Motor neuron (in vitro differentiated cells): ENCODE measurements around the gene TLK2. TPM values are rescaled to one million over a fixed set of nuclear protein-coding genes. Genes with fewer than 3 reads are reported as not detected.
A peak's percentile ranks its signal among the peaks of the same experiment; 100 is the strongest.
"Not testable (repeated sequence)": the region's sequence is repeated elsewhere in the genome, so short reads cannot be mapped to it uniquely, and the experiment has no call there.

Source experiments
- ATAC-seq, 8 experiments: fragments of 200-7000 bp; cut with Tn5 transposase; replicated peaks in 6 of 8; 2 replicates each; pipeline ENCODE4 v1.8.0; 2021; ENCODE audit warnings: mild to moderate bottlenecking in 8 of 8, moderate library complexity in 8 of 8
- H3K27ac ChIP-seq, 2 donors: fragments of 250-450 bp; sonication (Bioruptor Pico); 2 replicates each; pipeline ENCODE4 v1.9.0; 2021; ENCODE audit warnings: antibody characterized with exemption in 2 of 2, mild to moderate bottlenecking in 2 of 2, moderate library complexity in 1 of 2
- H3K4me1 ChIP-seq, 2 donors: fragments of 250-450 bp; sonication (Bioruptor Pico); replicated peaks in 1 of 2; 2 replicates each; pipeline ENCODE4 v1.6.1; 2021; ENCODE audit warnings: antibody characterized with exemption in 2 of 2, mild to moderate bottlenecking in 2 of 2, moderate library complexity in 1 of 2
- H3K4me3 ChIP-seq, 5 donors: fragments of 250-450 bp; sonication (Bioruptor Pico); 2 replicates each; pipeline ENCODE4 v1.9.0; 2021; ENCODE audit warnings: antibody characterized with exemption in 5 of 5, mild to moderate bottlenecking in 5 of 5, moderate library complexity in 4 of 5
- WGBS, 10 experiments: fragments of 450-650 bp; shearing (Covaris generic); methylation state at CpG; one replicate each; pipeline ENCODE4 v1.0.0; 2022; 5-methylcytosine and 5-hydroxymethylcytosine counted together
- in situ Hi-C, 9 experiments: fragments of 400-800 bp; cut with MboI; loops; one replicate each; pipeline ENCODE4 v1.15.0; 2021; ENCODE audit warnings: low sequenced_read_pairs in 9 of 9, low pct_unique_long_range_greater_than_20kb in 2 of 9; ENCODE audit not compliant: unreplicated experiment in 9 of 9
- total RNA-seq, 8 experiments: library from RNA; unstranded; fragments of 300-600 nt; gene quantifications; 2 replicates each; pipeline versions ENCODE4 v1.2.3 to v1.2.4, GENCODE V29; 2022

The TLK2 gene
- total RNA-seq, 8 experiments from 2014 or later = 25.2 to 54.5 (median 49.5) TPM

GRCh38 chr17:62599964-62600657 lies 121.5 kb downstream of the TLK2 start:
- WGBS, 10 experiments = 83 to 100% (median 100%) methylated on average over 1 to 5 of the region's 6 CpGs; no CpG with 5 or more reads in 2 of the 10 experiments
- in situ Hi-C loops = no loop called here
- no peak for ATAC-seq
- Histone ChIP-seq H3K4me3 (no peak overlapping the region), H3K4me1 (no peaks in the 10 kb centered on the region), H3K27ac (no peak overlapping the region)

- in situ Hi-C loops = no loop called here
- no peak overlapping the region for H3K27ac ChIP-seq
- 60 to 100% (median 100%) methylated on average over 1 of the region's 1 CpG; no CpG with 5 or more reads in 5 of the 10 experiments for WGBS, 10 experiments
- no peak overlapping the region for H3K4me3 ChIP-seq
- H3K4me1 ChIP-seq = no peaks in the 10 kb centered on the region
- ATAC-seq = no peak
Observed at GRCh38 chr17:62600805-62601204, 122.2 kb downstream of the TLK2 start.

GRCh38 chr17:62601471-62601870 lies 122.8 kb downstream of the TLK2 start:
- no peaks in the 10 kb centered on the region for H3K4me1 ChIP-seq
- 49 to 100% (median 94%) methylated on average over 1 to 2 of the region's 2 CpGs; no CpG with 5 or more reads in 1 of the 10 experiments for whole genome bisulfite sequencing, 10 experiments
- no peak overlapping the region for H3K27ac ChIP-seq
- in situ Hi-C loops = no loop called here
- H3K4me3 ChIP-seq = no peak overlapping the region
- ATAC-seq = peak in 2 of 8 experiments; percentile 33

- 87 to 100% (median 100%) methylated on average over 2 to 6 of the region's 6 CpGs; no CpG with 5 or more reads in 2 of the 10 experiments for WGBS, 10 experiments
Observed at GRCh38 chr17:62603783-62604182, 125.2 kb downstream of the TLK2 start.

GRCh38 chr17:62605588-62605987 lies 127.0 kb downstream of the TLK2 start:
- H3K4me3 ChIP-seq = no peak overlapping the region
- ATAC-seq = no peak
- no peak overlapping the region for H3K27ac ChIP-seq
- WGBS, 10 experiments = 93 to 100% (median 100%) methylated on average over 2 to 6 of the region's 7 CpGs; no CpG with 5 or more reads in 1 of the 10 experiments
- no peaks in the 10 kb centered on the region for H3K4me1 ChIP-seq
- in situ Hi-C loops = no loop called here

More at GRCh38 chr17:62603783-62604182, 125.2 kb downstream of the TLK2 start:
- in situ Hi-C loops, ATAC-seq, H3K4me1 ChIP-seq, H3K27ac ChIP-seq, H3K4me3 ChIP-seq: not testable (repeated sequence)

GRCh38 chr17:62611292-62611691 lies 132.7 kb downstream of the TLK2 start:
- 80 to 100% (median 98%) methylated on average over 1 to 5 of the region's 5 CpGs; no CpG with 5 or more reads in 2 of the 10 experiments for WGBS, 10 experiments
- Histone ChIP-seq H3K4me1 (no peaks in the 10 kb centered on the region), H3K4me3 (no peak overlapping the region), H3K27ac (no peak overlapping the region)
- no peak for ATAC-seq
- in situ Hi-C loops = no loop called here

- in situ Hi-C loops = no loop called here
- ATAC-seq = no peak
Observed at GRCh38 chr17:62611728-62612127, 133.1 kb downstream of the TLK2 start.

GRCh38 chr17:62612289-62612688 lies 133.7 kb downstream of the TLK2 start:
- H3K4me3 ChIP-seq, in situ Hi-C loops, ATAC-seq, H3K4me1 ChIP-seq, H3K27ac ChIP-seq: not testable (repeated sequence)
- 60% methylated on average over 1 of the region's 12 CpGs; no CpG with 5 or more reads in 9 of the 10 experiments for WGBS, 10 experiments

More at GRCh38 chr17:62611728-62612127, 133.1 kb downstream of the TLK2 start:
- Histone ChIP-seq H3K4me3 (no peak overlapping the region), H3K4me1 (no peaks in the 10 kb centered on the region), H3K27ac (no peak overlapping the region)
- 40 to 100% (median 95%) methylated on average over 2 to 8 of the region's 8 CpGs for WGBS, 10 experiments

- H3K27ac ChIP-seq, in situ Hi-C loops, H3K4me3 ChIP-seq, ATAC-seq: not testable (repeated sequence)
- WGBS, 10 experiments = 93 to 100% (median 98%) methylated on average over 1 to 3 of the region's 4 CpGs; no CpG with 5 or more reads in 6 of the 10 experiments
- peaks cover 11 to 13% of the 10 kb centered on the region in 2 donors for H3K4me1 ChIP-seq
Observed at GRCh38 chr17:62613095-62613494, 134.5 kb downstream of the TLK2 start.

- H3K4me1 ChIP-seq = peaks cover 11 to 13% of the 10 kb centered on the region in 2 donors
- no peak overlapping the region for H3K27ac ChIP-seq
- H3K4me3 ChIP-seq = no peak overlapping the region
- WGBS, 10 experiments = 8 to 79% (median 50%) methylated on average over 1 to 3 of the region's 6 CpGs; no CpG with 5 or more reads in 5 of the 10 experiments
- ATAC-seq = peak in 3 of 8 experiments; percentile 83 to 89 (median 84)
- in situ Hi-C loops = no loop called here
Observed at GRCh38 chr17:62614142-62614541, 135.5 kb downstream of the TLK2 start.

GRCh38 chr17:62615503-62615902 lies 136.9 kb downstream of the TLK2 start:
- no peak overlapping the region for H3K4me3 ChIP-seq
- in situ Hi-C loops = no loop called here
- H3K27ac ChIP-seq = no peak overlapping the region
- ATAC-seq = no peak
- H3K4me1 ChIP-seq = peaks cover 11 to 13% of the 10 kb centered on the region in 2 donors
- WGBS, 10 experiments = 83 to 100% (median 96%) methylated on average over 1 to 3 of the region's 4 CpGs; no CpG with 5 or more reads in 7 of the 10 experiments

- Histone ChIP-seq H3K4me3 (no peak overlapping the region), H3K4me1 (peaks cover 11 to 13% of the 10 kb centered on the region in 2 donors), H3K27ac (peak overlapping the region in 1 of 2 donors; percentile 1)
- 35 to 93% (median 58%) methylated on average over 2 to 5 of the region's 8 CpGs; no CpG with 5 or more reads in 5 of the 10 experiments for WGBS, 10 experiments
- peak in 7 of 8 experiments; percentile 13 to 88 (median 82) for ATAC-seq
- in situ Hi-C loops = no loop called here
Observed at GRCh38 chr17:62616993-62617893, 138.6 kb downstream of the TLK2 start.
